Suprapubic skin (tissue), 4 donors: ENCODE data around the gene CTNND2. TPM values are rescaled to one million over a fixed set of nuclear protein-coding genes. Genes with fewer than 3 reads are reported as not detected.

ENCODE experiments used
- DNase-seq, 2 donors: peaks; one replicate each; pipeline ENCODE4 v3.0.0-alpha.2; 2019; ENCODE audit warnings: low spot score in 2 of 2
- H3K27ac ChIP-seq: fragments of 200-600 bp; sonication (generic); one replicate; pipeline ENCODE4 v1.5.1; 2019
- H3K27me3 ChIP-seq: fragments of 200-600 bp; sonication (generic); one replicate; pipeline ENCODE4 v1.5.1; 2019
- H3K36me3 ChIP-seq: fragments of 200-600 bp; sonication (generic); one replicate; pipeline ENCODE4 v1.5.1; 2019
- H3K4me1 ChIP-seq: fragments of 200-600 bp; sonication (generic); one replicate; pipeline ENCODE4 v1.5.1; 2019
- H3K4me3 ChIP-seq: fragments of 200-600 bp; sonication (generic); one replicate; pipeline ENCODE4 v1.5.1; 2019; ENCODE audit warnings: mild to moderate bottlenecking
- H3K9me3 ChIP-seq: fragments of 200-600 bp; sonication (generic); one replicate; pipeline ENCODE4 v1.5.1; 2019
- CTCF ChIP-seq, 2 donors: fragments of 200-600 bp in 1 of 2; fragments of 450-650 bp in 1 of 2; sonication (generic) in 1 of 2; IDR thresholded peaks; one replicate each; pipeline ENCODE4 v1.5.1; 2016 to 2019; ENCODE audit warnings: antibody characterized with exemption in 2 of 2, mild to moderate bottlenecking in 1 of 2, moderate library complexity in 1 of 2
- EP300 ChIP-seq: sonication (generic); formaldehyde crosslinking; IDR thresholded peaks from one replicate; pipeline ENCODE4 v1.6.1; 2017; ENCODE audit warnings: antibody characterized with exemption
- POLR2A ChIP-seq, 2 donors: fragments of 450-650 bp; IDR thresholded peaks; one replicate each; pipeline ENCODE4 v1.6.1; 2017; ENCODE audit warnings: antibody characterized with exemption in 2 of 2, mild to moderate bottlenecking in 2 of 2, moderate library complexity in 2 of 2
- POLR2AphosphoS5 ChIP-seq, 3 donors: sonication (generic); formaldehyde crosslinking; IDR thresholded peaks; one replicate each; pipeline ENCODE4 v1.6.1; 2017; ENCODE audit warnings: antibody characterized with exemption in 3 of 3
- WGBS: methylation state at CpG from one replicate; pipeline ENCODE4 v1.1.5; 2018; 5-methylcytosine and 5-hydroxymethylcytosine counted together
- total RNA-seq, 4 donors: library from RNA; depleted of rRNA; stranded (reverse); fragments of >200 nt; gene quantifications; one replicate each; pipeline ENCODE4 v1.1.0, GENCODE V29; 2016

CTNND2 gene
- total RNA-seq, 4 donors from 2014 or later, result 0.40 to 3.8 (median 2.2) TPM

- TF ChIP-seq CTCF (IDR thresholded peaks at IDR 0.05) (no peak), EP300 (no peak), POLR2A (IDR thresholded peaks at IDR 0.05) (no peak), POLR2AphosphoS5 (IDR thresholded peaks at IDR 0.05) (no peak)
- no peak overlapping the region for H3K27ac ChIP-seq
- no peaks in the 10 kb centered on the region for H3K36me3 ChIP-seq
- 58% methylated on average over 5 of the region's 5 CpGs for WGBS
- H3K27me3 ChIP-seq, result no peaks in the 10 kb centered on the region
- H3K9me3 ChIP-seq, result no peaks in the 10 kb centered on the region
- H3K4me1 ChIP-seq, result no peaks in the 10 kb centered on the region
- no peak for DNase-seq
- H3K4me3 ChIP-seq, result no peak overlapping the region
Measured at GRCh38 chr5:11573140-11573992, 330.9 kb downstream of the CTNND2 start.

- H3K4me3 ChIP-seq, result no peak overlapping the region
- no peaks in the 10 kb centered on the region for H3K9me3 ChIP-seq
- TF ChIP-seq POLR2AphosphoS5 (IDR thresholded peaks at IDR 0.05), result no peak
- H3K4me1 ChIP-seq, result no peaks in the 10 kb centered on the region
- no peaks in the 10 kb centered on the region for H3K27me3 ChIP-seq
- H3K27ac ChIP-seq, result no peak overlapping the region
- H3K36me3 ChIP-seq, result no peaks in the 10 kb centered on the region
- no peak for DNase-seq
- WGBS, result 87% methylated on average over 12 of the region's 12 CpGs
Measured at GRCh38 chr5:11564706-11565105, 339.5 kb downstream of the CTNND2 start.

DNA sequence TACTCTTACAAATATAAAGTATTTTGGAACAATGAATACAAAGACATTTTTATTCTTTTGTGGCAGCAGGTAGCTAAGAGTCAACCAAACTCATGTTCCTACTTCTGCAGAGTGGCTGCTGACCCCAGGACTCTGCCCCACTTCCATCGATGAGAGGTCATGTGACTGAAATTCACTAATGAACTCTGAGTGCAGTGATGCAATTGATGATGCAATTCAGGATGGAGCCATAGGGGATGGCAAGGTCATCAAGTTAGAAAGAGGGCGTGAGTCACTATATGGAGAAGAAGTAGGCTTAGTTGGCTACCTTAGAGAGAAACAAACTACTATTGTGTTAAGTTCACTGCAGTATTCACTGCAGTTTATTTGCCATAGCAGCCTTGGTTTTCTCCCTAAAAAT lies 340.4 kb downstream of the CTNND2 start:
- Histone ChIP-seq H3K27me3 (no peaks in the 10 kb centered on the region), H3K36me3 (no peaks in the 10 kb centered on the region), H3K4me1 (no peaks in the 10 kb centered on the region), H3K4me3 (no peak overlapping the region), H3K27ac (no peak overlapping the region), H3K9me3 (no peaks in the 10 kb centered on the region)
- TF ChIP-seq CTCF (IDR thresholded peaks at IDR 0.05), result no peak
- TF ChIP-seq POLR2A (IDR thresholded peaks at IDR 0.05), result no peak
- no peak for TF ChIP-seq EP300
- TF ChIP-seq POLR2AphosphoS5 (IDR thresholded peaks at IDR 0.05), result no peak
- no peak for DNase-seq
- 77% methylated on average over 2 of the region's 2 CpGs for WGBS

DNA sequence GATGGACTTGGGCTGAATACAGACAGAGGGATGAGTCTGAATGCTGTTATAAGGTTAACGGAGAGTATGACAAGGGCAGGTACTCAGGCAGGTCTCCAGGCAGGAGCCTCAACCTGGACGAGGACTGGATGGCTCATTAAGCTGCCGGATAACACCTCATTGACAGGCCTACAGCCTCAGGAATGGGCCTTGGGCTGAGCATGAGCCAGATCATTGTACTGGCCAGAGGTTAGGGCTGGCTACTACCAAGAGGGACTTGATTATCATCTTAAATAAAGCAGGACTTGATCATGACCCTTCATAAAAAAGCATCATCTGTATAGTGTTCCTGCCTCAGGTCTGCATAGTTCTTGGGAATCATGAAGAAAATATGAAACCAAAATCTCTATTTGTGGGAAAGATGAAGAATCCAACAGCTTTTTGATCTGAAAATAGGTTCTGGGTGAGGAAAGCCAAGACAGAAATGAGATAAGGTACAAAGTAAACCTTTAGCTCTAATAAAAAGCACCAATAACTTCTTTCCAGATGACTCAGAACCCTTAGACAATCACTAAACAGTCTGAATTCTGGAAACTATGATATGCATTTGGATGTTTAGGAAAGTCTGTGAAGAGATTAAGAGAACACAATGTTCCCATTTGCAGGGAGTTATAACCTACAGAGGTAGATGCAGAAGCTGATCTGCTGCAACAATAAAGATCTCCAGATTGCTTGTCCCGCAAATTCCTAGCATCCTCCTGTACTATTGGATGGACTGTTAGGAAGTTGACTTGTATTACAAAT lies 343.1 kb downstream of the CTNND2 start:
- no peak for TF ChIP-seq POLR2AphosphoS5 (IDR thresholded peaks at IDR 0.05)
- no peak for TF ChIP-seq EP300
- no peak for TF ChIP-seq POLR2A (IDR thresholded peaks at IDR 0.05)
- no peak for TF ChIP-seq CTCF (IDR thresholded peaks at IDR 0.05)
- DNase-seq, result no peak
- Histone ChIP-seq H3K36me3 (no peaks in the 10 kb centered on the region), H3K27ac (no peak overlapping the region), H3K4me3 (no peak overlapping the region), H3K4me1 (no peaks in the 10 kb centered on the region), H3K27me3 (no peaks in the 10 kb centered on the region), H3K9me3 (no peaks in the 10 kb centered on the region)
- 80% methylated on average over 4 of the region's 4 CpGs for WGBS

DNA sequence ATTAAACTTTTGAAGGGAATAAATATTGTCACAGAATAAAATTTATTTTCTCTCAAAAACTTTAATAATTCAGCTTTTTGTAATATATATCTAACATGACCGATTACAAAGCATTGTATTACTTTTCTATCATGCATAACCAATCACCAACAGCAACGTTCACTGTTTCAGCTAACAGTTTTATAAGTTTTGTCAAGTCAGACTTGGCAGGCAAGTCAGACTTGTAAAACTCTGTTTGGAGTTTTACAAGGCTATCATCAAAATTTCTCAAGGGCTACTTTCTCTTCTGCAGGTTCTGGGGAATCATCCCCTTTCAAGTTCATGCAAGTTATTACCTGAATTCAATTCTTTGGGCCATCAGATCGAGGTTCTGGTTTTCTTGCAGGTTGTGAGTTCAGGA lies 347.2 kb downstream of the CTNND2 start:
- Histone ChIP-seq H3K4me1 (no peaks in the 10 kb centered on the region), H3K36me3 (no peaks in the 10 kb centered on the region), H3K4me3 (no peak overlapping the region), H3K9me3 (no peaks in the 10 kb centered on the region), H3K27ac (no peak overlapping the region), H3K27me3 (no peaks in the 10 kb centered on the region)
- 74% methylated on average over 3 of the region's 3 CpGs for WGBS
- DNase-seq, result no peak
- TF ChIP-seq POLR2A (IDR thresholded peaks at IDR 0.05) (no peak), POLR2AphosphoS5 (IDR thresholded peaks at IDR 0.05) (no peak), EP300 (no peak), CTCF (IDR thresholded peaks at IDR 0.05) (no peak)
